Psoas muscle (tissue), 8 donors: ENCODE results near the gene ACTBL2. TPM values are rescaled to one million over a fixed set of nuclear protein-coding genes. Genes with fewer than 3 reads are reported as not detected.
A peak's percentile ranks its signal among the peaks of the same experiment; 100 is the strongest.

Experiments used
- ATAC-seq, 4 donors: fragments of 200-7000 bp; cut with Tn5 transposase; one replicate each; pipeline ENCODE4 v1.9.1; 2020; ENCODE audit warnings: moderate library complexity in 3 of 4, mild to moderate bottlenecking in 2 of 4
- DNase-seq, 2 donors: peaks; one replicate each; pipeline ENCODE4 v3.0.0-alpha.2; 2020
- H3K27ac ChIP-seq: fragments of 200-600 bp; one replicate; pipeline ENCODE4 v1.8.0; 2022
- H3K27me3 ChIP-seq, 3 donors: fragments of 200-600 bp in 1 of 3; one replicate each; pipeline versions ENCODE4 v1.6.1 to v1.8.0; 2013 to 2022; ENCODE audit warnings: low read length in 2 of 3, mild to moderate bottlenecking in 2 of 3, moderate library complexity in 1 of 3; ENCODE audit not compliant: insufficient read depth in 3 of 3
- H3K36me3 ChIP-seq, 2 donors: fragments of 200-600 bp in 1 of 2; one replicate each; pipeline versions ENCODE4 v1.6.1 to v1.8.0; 2013 to 2022; ENCODE audit warnings: low read depth in 1 of 2, mild to moderate bottlenecking in 1 of 2, moderate library complexity in 1 of 2; ENCODE audit not compliant: insufficient read depth in 1 of 2
- H3K4me1 ChIP-seq: fragments of 200-600 bp; one replicate; pipeline ENCODE4 v1.8.0; 2022
- H3K4me3 ChIP-seq: fragments of 200-600 bp; one replicate; pipeline ENCODE4 v1.8.0; 2022; ENCODE audit warnings: mild to moderate bottlenecking
- H3K9me3 ChIP-seq: fragments of 200-600 bp; one replicate; pipeline ENCODE4 v1.8.0; 2022
- CTCF ChIP-seq: fragments of 200-600 bp; IDR thresholded peaks from one replicate; pipeline ENCODE4 v1.8.0; 2022; ENCODE audit warnings: antibody characterized with exemption
- WGBS, 3 donors: extraction: QIAGEN DNeasy Blood & Tissue Kit; methylation state at CpG; one replicate each; pipeline versions ENCODE4 v1.1.6 to v1.1.7; 2013; 5-methylcytosine and 5-hydroxymethylcytosine counted together
- intact Hi-C, 2 donors: fragments of 100-400 bp; cut with DNase I; formaldehyde crosslinking; loops; one replicate each; pipeline versions ENCODE4 v1.11.0 to v1.14.2; 2022
- polyA plus RNA-seq, 3 donors: library from polyadenylated mRNA; stranded (reverse); fragments of 200-250 nt; gene quantifications; one replicate each; pipeline ENCODE4 v1.2.3, GENCODE V29; 2013
- total RNA-seq, 4 donors: library from RNA; stranded (reverse); fragmentation: NEBNext Ultra II Directional in 2 of 4; extraction: Animal tissue kit (Norgen Biotek cat#: 25700) in 2 of 4; gene quantifications; one replicate each; pipeline versions ENCODE4 v1.2.1 to v1.2.4, GENCODE V29; 2021 to 2023
- donor health status: healthy with polysubstance abuse.
- donor health status: DM: no; HTN: no; CAD: no; lungs with moderate emphysema.
- donor health status: Bipolar disorder and iron deficiency.
- donor health status: healthy.
- donor health status: DM: yes; HTN: yes; CAD: no.
- donor health status: DM: no; HTN: no; CAD: no.
- donor health status: DM: no; HTN: no; CAD: no.
- donor health status: DM: yes; HTN: yes; CAD: no.

The ACTBL2 gene
- total and polyA plus RNA-seq, 7 donors, result not detected

- no peak overlapping the region for H3K27ac ChIP-seq
- no peaks in the 10 kb centered on the region for H3K4me1 ChIP-seq
- no peak for TF ChIP-seq CTCF
- H3K27me3 ChIP-seq, result no peaks in the 10 kb centered on the region
- WGBS, 3 donors, result 69 to 90% (median 88%) methylated on average over 4 of the region's 4 CpGs
- no peaks in the 10 kb centered on the region for H3K36me3 ChIP-seq
- ATAC-seq, result no peak
- no peak for DNase-seq
- intact Hi-C loops, result no loop called here
- H3K4me3 ChIP-seq, result no peak overlapping the region
- no peaks in the 10 kb centered on the region for H3K9me3 ChIP-seq
Observed at GRCh38 chr5:57445705-57446037, 36.9 kb downstream of the ACTBL2 start.

- H3K9me3 ChIP-seq, result no peaks in the 10 kb centered on the region
- WGBS, 3 donors, result 56 to 69% (median 59%) methylated on average over 5 of the region's 5 CpGs
- no peak for ATAC-seq
Observed at GRCh38 chr5:57445006-57445704, 37.5 kb downstream of the ACTBL2 start.

GRCh38 chr5:57442080-57442839, 40.4 kb downstream of the ACTBL2 start:
- Histone ChIP-seq H3K4me3 (no peak overlapping the region), H3K27me3 (no peaks in the 10 kb centered on the region), H3K27ac (no peak overlapping the region), H3K36me3 (no peaks in the 10 kb centered on the region), H3K9me3 (no peaks in the 10 kb centered on the region), H3K4me1 (no peaks in the 10 kb centered on the region)
- intact Hi-C loops, result no loop called here
- 26 to 55% (median 30%) methylated on average over 4 of the region's 4 CpGs for WGBS, 3 donors
- no peak for TF ChIP-seq CTCF
- peak; percentile 64 to 83 (median 72) for ATAC-seq
- DNase-seq, result no peak

More at GRCh38 chr5:57445006-57445704, 37.5 kb downstream of the ACTBL2 start:
- intact Hi-C loops, result no loop called here
- TF ChIP-seq CTCF, result no peak
- Histone ChIP-seq H3K4me1 (no peaks in the 10 kb centered on the region), H3K36me3 (no peaks in the 10 kb centered on the region), H3K27me3 (no peaks in the 10 kb centered on the region), H3K27ac (no peak overlapping the region), H3K4me3 (no peak overlapping the region)
- no peak for DNase-seq

GRCh38 chr5:57441557-57441956, 41.1 kb downstream of the ACTBL2 start:
- Histone ChIP-seq H3K27me3 (no peaks in the 10 kb centered on the region), H3K9me3 (no peaks in the 10 kb centered on the region), H3K27ac (no peak overlapping the region), H3K4me3 (no peak overlapping the region), H3K4me1 (no peaks in the 10 kb centered on the region), H3K36me3 (no peaks in the 10 kb centered on the region)
- WGBS, 3 donors, result 45 to 56% (median 55%) methylated on average over 2 of the region's 2 CpGs
- DNase-seq, result no peak
- no peak for TF ChIP-seq CTCF
- intact Hi-C loops, result no loop called here
- no peak for ATAC-seq
